Lung (tissue), 12 donors: ENCODE results near the gene GLT8D1. TPM values are rescaled to one million over a fixed set of nuclear protein-coding genes. Genes with fewer than 3 reads are reported as not detected.

ENCODE experiments used
- ATAC-seq: fragments of 200-7000 bp; cut with Tn5 transposase; one replicate; pipeline ENCODE4 v1.9.1; 2020; ENCODE audit warnings: moderate number of reproducible peaks; ENCODE audit not compliant: insufficient read depth, low FRiP score
- DNase-seq, 3 donors: peaks; one replicate each; pipeline ENCODE4 v3.0.0-alpha.2; 2013 to 2017
- H3K27ac ChIP-seq, 2 donors: one replicate each; pipeline ENCODE4 v1.5.1; 2013; ENCODE audit warnings: mild to moderate bottlenecking in 2 of 2, moderate library complexity in 2 of 2, control low read depth in 1 of 2, inconsistent platforms in 1 of 2, low read depth in 1 of 2, low read length in 1 of 2
- H3K27me3 ChIP-seq, 3 donors: one replicate each; pipeline ENCODE4 v1.5.1; 2013; ENCODE audit warnings: low read length in 2 of 3; ENCODE audit not compliant: control insufficient read depth in 3 of 3, insufficient read depth in 3 of 3
- H3K36me3 ChIP-seq, 4 donors: one replicate each; pipeline ENCODE4 v1.5.1; 2013; ENCODE audit warnings: low read length in 4 of 4, mild to moderate bottlenecking in 1 of 4, moderate library complexity in 1 of 4; ENCODE audit not compliant: control insufficient read depth in 4 of 4, insufficient read depth in 4 of 4
- H3K4me1 ChIP-seq, 5 donors: one replicate each; pipeline ENCODE4 v1.5.1; 2013; ENCODE audit warnings: low read length in 5 of 5, mild to moderate bottlenecking in 2 of 5, moderate library complexity in 1 of 5; ENCODE audit not compliant: control insufficient read depth in 5 of 5, insufficient read depth in 5 of 5
- H3K4me3 ChIP-seq: one replicate; pipeline ENCODE4 v1.5.1; 2013; ENCODE audit warnings: mild to moderate bottlenecking, control low read depth, moderate library complexity
- H3K9ac ChIP-seq, 2 donors: one replicate each; pipeline ENCODE4 v1.5.1; 2013; ENCODE audit warnings: low read length in 2 of 2, control low read depth in 1 of 2; ENCODE audit not compliant: insufficient read depth in 1 of 2
- H3K9me3 ChIP-seq, 4 donors: one replicate each; pipeline ENCODE4 v1.5.1; 2013; ENCODE audit warnings: low read length in 3 of 4, mild to moderate bottlenecking in 1 of 4, moderate library complexity in 1 of 4; ENCODE audit not compliant: control insufficient read depth in 4 of 4, insufficient read depth in 3 of 4
- CTCF ChIP-seq: IDR thresholded peaks from 2 replicates; pipeline ENCODE4 v1.5.1; 2012; ENCODE audit warnings: mild to moderate bottlenecking; ENCODE audit errors: control extremely low read depth, extremely low read depth
- WGBS, 2 donors: extraction: QIAGEN DNeasy Blood & Tissue Kit; methylation state at CpG; one replicate each; pipeline ENCODE4 v1.1.7; 2013; 5-methylcytosine and 5-hydroxymethylcytosine counted together
- polyA plus RNA-seq, 2 donors: library from polyadenylated mRNA; stranded (reverse); fragments of 200-250 nt; gene quantifications; one replicate each; pipeline ENCODE4 v1.2.1, GENCODE V29; 2013
- total RNA-seq, 2 donors: library from RNA; depleted of rRNA in 1 of 2; stranded (reverse); fragments of >200 nt in 1 of 2; gene quantifications; one replicate each; pipeline ENCODE4 v1.2.1, GENCODE V29; 2014 to 2021
- donor health status: control.
- donor health status: control.
- donor health status: Bipolar disorder and iron deficiency.
- donor health status: healthy.
- donor health status: DM: yes; HTN: yes; CAD: no.

GLT8D1 gene
- total and polyA plus RNA-seq, 4 donors = 35.4 to 85.5 (median 48.3) TPM

GRCh38 chr3:52685709-52686691, 19.6 kb downstream of the GLT8D1 start, which contains the start of the genes GNL3 and PBRM1:
GNL3 (plus strand) TSS chr3:52686032; CDS start chr3:52686093, 61 bp downstream.
PBRM1 (minus strand) TSS chr3:52685913.
- H3K9me3 ChIP-seq = no peaks in the 10 kb centered on the region
- DNase-seq = peak; percentile 95 to 98 (median 96)

GRCh38 chr3:52685285-52685708, 20.3 kb downstream of the GLT8D1 start:
- peak in 2 of 3 donors; percentile 70 to 80 for DNase-seq
- H3K9me3 ChIP-seq = no peaks in the 10 kb centered on the region
- peak overlapping the region; percentile 98 to 99 for H3K27ac ChIP-seq
- H3K9ac ChIP-seq = peak overlapping the region; percentile 48 to 93
- peak overlapping the region; percentile 95 for H3K4me3 ChIP-seq
- ATAC-seq = peak; percentile 85
- H3K36me3 ChIP-seq = peaks cover 22 to 43% (median 24%) of the 10 kb centered on the region in 4 donors
- peaks cover 4 to 30% (median 7%) of the 10 kb centered on the region in 5 donors for H3K4me1 ChIP-seq
- no peak for TF ChIP-seq CTCF
- WGBS, 2 donors = 0% methylated on average over 26 to 41 of the region's 41 CpGs
- H3K27me3 ChIP-seq = no peaks in the 10 kb centered on the region

More at GRCh38 chr3:52685709-52686691, 19.6 kb downstream of the GLT8D1 start, which contains the start of the genes GNL3 and PBRM1:
- WGBS, 2 donors = 0 to 1% methylated on average over 62 to 82 of the region's 82 CpGs
- no peak for TF ChIP-seq CTCF
- peak within 1 kb of the TSS; percentile 95 for H3K4me3 ChIP-seq
- H3K4me1 ChIP-seq = peaks cover 4 to 30% (median 7%) of the 10 kb centered on the region in 5 donors
- H3K27ac ChIP-seq = peak within 1 kb of the TSS; percentile 98 to 99
- peak; percentile 94 for ATAC-seq
- H3K9ac ChIP-seq = peak within 1 kb of the TSS; percentile 85 to 93
- H3K36me3 ChIP-seq = peaks cover 20 to 40% (median 28%) of the 10 kb centered on the region in 4 donors
- no peaks in the 10 kb centered on the region for H3K27me3 ChIP-seq

DNA sequence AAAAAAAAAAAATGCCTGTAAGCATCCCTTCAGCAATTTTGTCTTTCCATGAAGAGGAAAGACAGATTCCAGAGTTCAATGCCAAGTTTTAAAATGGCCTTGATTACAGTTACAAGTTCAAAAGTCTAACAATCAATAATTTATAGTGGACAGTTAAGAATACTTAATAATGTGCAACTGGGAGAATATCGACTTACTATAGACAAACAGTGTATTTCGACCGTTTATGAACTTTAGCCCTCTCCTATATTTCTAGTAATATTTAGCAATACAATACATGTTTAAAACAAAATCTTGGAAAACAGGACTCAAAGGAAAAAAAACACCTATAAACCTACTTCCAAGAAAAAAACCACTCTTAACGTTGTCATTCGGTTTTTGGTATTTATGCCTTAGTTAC, 21.4 kb downstream of the GLT8D1 start:
- no peak overlapping the region for H3K27ac ChIP-seq

More for the DNA sequence above, 21.4 kb downstream of the GLT8D1 start:
- H3K9ac ChIP-seq = no peak overlapping the region
- DNase-seq (no peak), ATAC-seq (no peak)
- 55 to 71% methylated on average over 5 of the region's 5 CpGs for WGBS, 2 donors
- H3K4me3 ChIP-seq = no peak overlapping the region
- peaks cover 18 to 42% (median 20%) of the 10 kb centered on the region in 4 donors for H3K36me3 ChIP-seq
- H3K4me1 ChIP-seq = peaks cover 4 to 30% (median 9%) of the 10 kb centered on the region in 5 donors
- H3K9me3 ChIP-seq = no peaks in the 10 kb centered on the region
- H3K27me3 ChIP-seq = no peaks in the 10 kb centered on the region
- TF ChIP-seq CTCF = no peak
